ENCODE data around the gene SLC25A25. TPM values are rescaled to one million over a fixed set of nuclear protein-coding genes. Genes with fewer than 3 reads are reported as not detected.

Gene SLC25A25
- total RNA-seq, 1 experiment from 2014 or later, result 10.7 TPM

DNA sequence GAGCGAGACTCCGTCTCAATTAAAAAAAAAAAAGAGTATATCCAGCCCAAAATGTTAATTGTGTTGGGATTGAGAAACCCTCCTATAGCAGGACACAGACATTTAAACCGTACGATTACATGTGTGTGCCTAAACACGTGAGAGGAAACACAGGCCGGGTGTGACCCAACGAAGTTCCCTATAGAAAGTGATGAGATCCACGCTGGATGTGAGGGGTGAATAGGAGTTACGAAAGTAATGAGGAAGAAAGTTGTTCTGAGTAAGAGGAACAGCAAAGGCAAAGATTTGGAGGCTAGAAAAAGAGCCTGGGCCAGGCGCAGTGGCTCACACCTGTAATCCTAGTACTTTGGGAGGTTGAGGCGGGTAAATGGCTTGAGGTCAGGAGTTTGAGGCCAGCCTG, 14.5 kb upstream of the SLC25A25 start:
- DNase-seq (ENCODE audit: low read depth, low spot score), result no peak
- H3K36me3 ChIP-seq (ENCODE audit: control insufficient read depth, insufficient read depth, low read length), result no peaks in the 10 kb centered on the region
- H3K27ac ChIP-seq (ENCODE audit: low read length), result no peak overlapping the region
- peaks cover 6% of the 10 kb centered on the region for H3K4me1 ChIP-seq (ENCODE audit: control insufficient read depth, insufficient read depth, low read length)
- no peak for ATAC-seq
- TF ChIP-seq TCF7L2 (IDR thresholded peaks at IDR 0.05; ENCODE audit: low read depth, low read length), result no peak
- TF ChIP-seq REST (IDR thresholded peaks at IDR 0.05; ENCODE audit: insufficient read depth in 1 of 2, low read depth in 2 of 2, low read length in 1 of 2), result no peak
- no peak for TF ChIP-seq CTCF (IDR thresholded peaks at IDR 0.05)
- no peak for TF ChIP-seq SIN3A (IDR thresholded peaks at IDR 0.05; ENCODE audit: borderline replicate concordance, insufficient read depth, low read depth, low read length)
- TF ChIP-seq POLR2AphosphoS5 (IDR thresholded peaks at IDR 0.05; ENCODE audit: low read depth, low read length), result no peak
- no TSS peak for BruUV-seq (replicated peaks)
- CTCF ChIA-PET, result no interaction called here
- intact Hi-C loops (cut with micrococcal nuclease; ENCODE audit: unreplicated experiment), result no loop called here
- POLR2A ChIA-PET, result no interaction called here
- in situ Hi-C loops (cut with HindIII; ENCODE audit: low pct_unique_long_range_greater_than_20kb, low sequenced_read_pairs), result no loop called here
- no peaks in the 10 kb centered on the region for H3K9me3 ChIP-seq (ENCODE audit: control insufficient read depth, insufficient read depth, low read depth, low read length)
- no peaks in the 10 kb centered on the region for H3K27me3 ChIP-seq (ENCODE audit: control insufficient read depth, insufficient read depth, low read length)
- no peak overlapping the region for H3K4me3 ChIP-seq (ENCODE audit: low read depth in 2 of 2, low read length in 2 of 2)

GRCh38 chr9:128054087-128054486, 13.9 kb upstream of the SLC25A25 start:
- intact Hi-C loops (cut with micrococcal nuclease; ENCODE audit: unreplicated experiment) (no loop called here), in situ Hi-C loops (cut with HindIII; ENCODE audit: low pct_unique_long_range_greater_than_20kb, low sequenced_read_pairs) (no loop called here)
- ATAC-seq (no peak), DNase-seq (ENCODE audit: low read depth, low spot score) (no peak)
- Histone ChIP-seq H3K9me3 (ENCODE audit: control insufficient read depth, insufficient read depth, low read depth, low read length) (no peaks in the 10 kb centered on the region), H3K4me1 (ENCODE audit: control insufficient read depth, insufficient read depth, low read length) (peaks cover 6% of the 10 kb centered on the region), H3K4me3 (ENCODE audit: low read depth in 2 of 2, low read length in 2 of 2) (no peak overlapping the region), H3K27ac (ENCODE audit: low read length) (no peak overlapping the region), H3K27me3 (ENCODE audit: control insufficient read depth, insufficient read depth, low read length) (no peaks in the 10 kb centered on the region), H3K36me3 (ENCODE audit: control insufficient read depth, insufficient read depth, low read length) (no peaks in the 10 kb centered on the region)
- ChIA-PET POLR2A (no interaction called here), CTCF (no interaction called here)
- no TSS peak for BruUV-seq (replicated peaks)
- no peak for TF ChIP-seq CTCF (IDR thresholded peaks at IDR 0.05)
- no peak for TF ChIP-seq REST (IDR thresholded peaks at IDR 0.05; ENCODE audit: insufficient read depth in 1 of 2, low read depth in 2 of 2, low read length in 1 of 2)
- TF ChIP-seq POLR2AphosphoS5 (IDR thresholded peaks at IDR 0.05; ENCODE audit: low read depth, low read length), result no peak
- no peak for TF ChIP-seq SIN3A (IDR thresholded peaks at IDR 0.05; ENCODE audit: borderline replicate concordance, insufficient read depth, low read depth, low read length)
- no peak for TF ChIP-seq TCF7L2 (IDR thresholded peaks at IDR 0.05; ENCODE audit: low read depth, low read length)
